Keratinocyte (primary cell): ENCODE data around the gene CMTM2.

Experiments
- EZH2 ChIP-seq: IDR thresholded peaks from one replicate; pipeline ENCODE4 v1.6.1; 2012; ENCODE audit warnings: inconsistent platforms, mild to moderate bottlenecking, low read length, moderate library complexity
- TF ChIP-seq, protein P1 (sequence below), 3 experiments: IDR thresholded peaks in 1 of 3; conservative IDR thresholded peaks in 1 of 3; optimal IDR thresholded peaks in 1 of 3; 2 replicates in 2 of 3; 3 replicates in 1 of 3; pipeline versions ENCODE3 to v1.5.1; 2011; ENCODE audit warnings: low read length in 3 of 3, mild to moderate bottlenecking in 3 of 3, moderate library complexity in 2 of 3, control low read depth in 1 of 3, inconsistent platforms in 1 of 3; ENCODE audit not compliant: insufficient read depth in 2 of 3; ENCODE audit errors: extremely low read depth in 1 of 3

DNA sequence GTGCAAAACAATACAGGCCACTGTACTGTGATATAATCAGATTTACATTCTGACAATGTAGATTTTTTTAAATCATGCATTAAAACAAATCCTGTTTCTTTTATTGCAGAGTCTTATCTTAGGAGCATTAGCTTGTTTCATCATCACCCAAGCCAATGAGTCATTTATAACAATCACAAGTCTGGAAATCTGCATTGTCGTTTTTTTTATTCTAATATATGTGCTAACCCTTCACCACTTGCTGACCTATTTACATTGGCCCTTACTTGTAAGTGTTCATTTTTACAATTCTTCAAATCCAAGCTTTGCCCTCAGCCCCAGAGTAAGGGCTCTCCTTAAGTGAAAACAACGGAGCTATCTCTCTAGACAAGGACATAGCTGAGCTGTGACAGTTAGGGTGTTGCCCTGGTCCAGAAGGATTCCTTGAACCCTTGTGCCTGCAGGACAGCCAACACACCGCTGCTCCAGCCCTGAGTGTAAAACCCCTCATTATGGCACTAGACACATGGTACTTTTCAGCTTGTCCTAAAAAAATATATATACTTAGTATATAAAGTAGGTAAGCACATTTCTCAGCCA lies 9.3 kb upstream of the CMTM2 start:
- TF ChIP-seq, protein P1, sequence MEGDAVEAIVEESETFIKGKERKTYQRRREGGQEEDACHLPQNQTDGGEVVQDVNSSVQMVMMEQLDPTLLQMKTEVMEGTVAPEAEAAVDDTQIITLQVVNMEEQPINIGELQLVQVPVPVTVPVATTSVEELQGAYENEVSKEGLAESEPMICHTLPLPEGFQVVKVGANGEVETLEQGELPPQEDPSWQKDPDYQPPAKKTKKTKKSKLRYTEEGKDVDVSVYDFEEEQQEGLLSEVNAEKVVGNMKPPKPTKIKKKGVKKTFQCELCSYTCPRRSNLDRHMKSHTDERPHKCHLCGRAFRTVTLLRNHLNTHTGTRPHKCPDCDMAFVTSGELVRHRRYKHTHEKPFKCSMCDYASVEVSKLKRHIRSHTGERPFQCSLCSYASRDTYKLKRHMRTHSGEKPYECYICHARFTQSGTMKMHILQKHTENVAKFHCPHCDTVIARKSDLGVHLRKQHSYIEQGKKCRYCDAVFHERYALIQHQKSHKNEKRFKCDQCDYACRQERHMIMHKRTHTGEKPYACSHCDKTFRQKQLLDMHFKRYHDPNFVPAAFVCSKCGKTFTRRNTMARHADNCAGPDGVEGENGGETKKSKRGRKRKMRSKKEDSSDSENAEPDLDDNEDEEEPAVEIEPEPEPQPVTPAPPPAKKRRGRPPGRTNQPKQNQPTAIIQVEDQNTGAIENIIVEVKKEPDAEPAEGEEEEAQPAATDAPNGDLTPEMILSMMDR (optimal IDR thresholded peaks at IDR 0.05 in 1 of 3, IDR thresholded peaks at IDR 0.05 in 1 of 3, conservative IDR thresholded peaks at IDR 0.05 in 1 of 3; ENCODE audit: extremely low read depth in 1 of 3, insufficient read depth in 2 of 3, low read length in 3 of 3): no peak
- TF ChIP-seq EZH2: no peak
